Measurements from ENCODE around the gene APBA2.

- no peak for TF ChIP-seq POLR2A (IDR thresholded peaks at IDR 0.05; ENCODE audit: low read length)
- no peak for TF ChIP-seq GATA1 (IDR thresholded peaks at IDR 0.05; ENCODE audit: low read depth, low read length)
Observed at GRCh38 chr15:29056839-29057450, 171.2 kb downstream of the APBA2 start.
